Omental fat pad (tissue), 4 donors: ENCODE results near the gene GPC3. TPM values are rescaled to one million over a fixed set of nuclear protein-coding genes. Genes with fewer than 3 reads are reported as not detected.

ENCODE experiments used
- ATAC-seq: fragments of 150-250 bp; one replicate; pipeline ENCODE4 v1.9.1; 2016; ENCODE audit warnings: mild to moderate bottlenecking, moderate library complexity; ENCODE audit not compliant: low FRiP score
- DNase-seq: peaks from one replicate; pipeline ENCODE4 v3.0.0-alpha.2; 2019; ENCODE audit warnings: low spot score
- total RNA-seq, 4 donors: library from RNA; depleted of rRNA; stranded (reverse); fragments of >200 nt; gene quantifications; one replicate each; pipeline ENCODE4 v1.1.0, GENCODE V29; 2016
- TF ChIP-seq, protein P1 (sequence below), 3 donors: fragments of 450-650 bp; IDR thresholded peaks; one replicate each; pipeline ENCODE4 v1.5.1; 2016 to 2017; ENCODE audit warnings: antibody characterized with exemption in 3 of 3, mild to moderate bottlenecking in 3 of 3, moderate library complexity in 2 of 3

Gene GPC3
- total RNA-seq, 4 donors from 2014 or later = 48.9 to 146 (median 77.1) TPM

DNA sequence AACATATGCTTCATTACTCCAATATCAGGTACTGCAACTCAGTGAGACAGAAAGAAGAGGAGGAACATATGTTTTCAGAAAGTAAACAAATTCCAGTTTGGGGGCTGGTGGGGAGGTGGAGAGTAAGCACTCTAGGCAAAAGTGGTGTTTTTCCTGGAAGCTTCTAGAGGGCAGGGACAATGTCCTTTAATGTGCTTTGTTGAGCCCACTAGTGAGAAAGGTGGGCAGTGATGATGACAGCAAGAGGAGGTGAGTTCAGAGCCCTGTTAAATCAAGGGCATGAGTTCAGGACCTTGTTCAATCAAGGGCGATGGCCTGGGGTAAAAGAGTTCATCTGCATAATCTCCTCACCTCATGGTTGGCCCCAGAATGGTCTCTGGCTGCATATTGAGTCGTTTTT lies 38.4 kb downstream of the GPC3 start:
- TF ChIP-seq, protein P1, sequence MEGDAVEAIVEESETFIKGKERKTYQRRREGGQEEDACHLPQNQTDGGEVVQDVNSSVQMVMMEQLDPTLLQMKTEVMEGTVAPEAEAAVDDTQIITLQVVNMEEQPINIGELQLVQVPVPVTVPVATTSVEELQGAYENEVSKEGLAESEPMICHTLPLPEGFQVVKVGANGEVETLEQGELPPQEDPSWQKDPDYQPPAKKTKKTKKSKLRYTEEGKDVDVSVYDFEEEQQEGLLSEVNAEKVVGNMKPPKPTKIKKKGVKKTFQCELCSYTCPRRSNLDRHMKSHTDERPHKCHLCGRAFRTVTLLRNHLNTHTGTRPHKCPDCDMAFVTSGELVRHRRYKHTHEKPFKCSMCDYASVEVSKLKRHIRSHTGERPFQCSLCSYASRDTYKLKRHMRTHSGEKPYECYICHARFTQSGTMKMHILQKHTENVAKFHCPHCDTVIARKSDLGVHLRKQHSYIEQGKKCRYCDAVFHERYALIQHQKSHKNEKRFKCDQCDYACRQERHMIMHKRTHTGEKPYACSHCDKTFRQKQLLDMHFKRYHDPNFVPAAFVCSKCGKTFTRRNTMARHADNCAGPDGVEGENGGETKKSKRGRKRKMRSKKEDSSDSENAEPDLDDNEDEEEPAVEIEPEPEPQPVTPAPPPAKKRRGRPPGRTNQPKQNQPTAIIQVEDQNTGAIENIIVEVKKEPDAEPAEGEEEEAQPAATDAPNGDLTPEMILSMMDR (IDR thresholded peaks at IDR 0.05) = no peak
- DNase-seq (no peak), ATAC-seq (no peak)

DNA sequence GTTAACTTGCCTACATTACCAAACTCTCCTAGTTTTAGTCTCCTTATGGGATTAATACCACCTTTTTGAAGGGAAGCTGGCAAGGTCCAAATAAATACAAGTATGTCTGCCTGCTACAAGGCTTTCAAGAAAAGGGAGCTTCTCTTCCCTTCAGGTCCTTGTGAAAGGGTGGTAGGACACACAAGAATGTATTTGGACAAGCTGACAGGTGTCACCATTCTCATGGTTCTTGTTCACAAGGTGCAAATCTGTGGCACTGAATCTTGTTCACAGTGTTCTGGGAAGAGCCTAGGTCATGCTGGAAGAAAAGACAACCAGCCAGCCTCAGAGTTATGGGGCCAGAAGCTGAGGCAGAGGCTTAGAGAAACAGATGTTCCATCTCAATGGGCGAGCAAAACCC lies 41.9 kb downstream of the GPC3 start:
- TF ChIP-seq, protein P1 (IDR thresholded peaks at IDR 0.05) = no peak
- DNase-seq (no peak), ATAC-seq (no peak)

DNA sequence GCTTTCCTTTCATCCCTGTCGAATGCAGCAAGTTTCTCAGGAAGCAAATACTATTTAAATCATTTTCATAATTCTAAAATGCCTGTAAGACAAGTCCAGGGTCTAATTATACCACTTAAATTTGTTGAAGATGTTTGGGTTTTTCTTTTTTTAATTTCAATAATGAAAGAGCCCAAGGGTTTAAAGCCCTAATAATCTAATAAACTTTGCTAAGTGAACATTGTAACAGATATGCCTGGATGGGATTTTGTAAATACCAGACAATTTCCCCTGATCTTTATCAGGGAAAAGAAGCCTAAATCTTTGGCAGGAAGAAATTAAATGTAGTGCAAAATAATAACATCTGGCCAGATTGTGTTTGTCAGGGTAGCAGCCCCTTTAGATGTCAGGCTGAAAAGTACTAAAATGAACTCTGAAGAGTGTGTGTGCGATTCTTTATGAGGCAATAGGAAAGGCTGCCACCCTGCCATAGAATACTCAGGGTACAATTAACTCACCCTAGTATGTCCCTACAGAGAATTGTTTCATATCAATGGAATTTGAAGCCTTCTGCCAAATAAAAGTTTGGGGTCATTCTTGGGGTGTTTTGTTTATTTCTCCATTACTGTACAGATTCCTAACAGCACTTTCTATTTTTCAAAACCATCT lies 45.6 kb downstream of the GPC3 start:
- TF ChIP-seq, protein P1 (IDR thresholded peaks at IDR 0.05) = no peak
- ATAC-seq = no peak

DNA sequence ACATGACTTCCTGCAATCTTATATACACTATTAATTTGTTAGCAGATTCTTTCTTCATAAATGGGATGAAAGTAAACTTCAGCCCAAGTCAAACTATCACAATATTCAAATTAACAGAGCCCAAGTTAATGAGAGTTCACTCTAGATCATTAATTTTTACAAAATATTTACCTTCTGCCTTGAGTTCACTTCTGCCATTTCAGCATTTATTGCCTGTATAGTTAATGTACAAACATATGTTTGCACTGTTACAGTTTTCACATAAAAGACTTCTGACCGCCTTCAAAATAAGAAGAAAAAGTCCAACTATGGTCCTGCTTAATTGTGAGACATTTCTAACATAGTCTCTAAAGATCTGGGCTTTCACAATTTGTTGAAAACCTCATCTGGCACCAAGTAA lies 46.9 kb downstream of the GPC3 start:
- ATAC-seq = no peak
- no peak for DNase-seq
- TF ChIP-seq, protein P1 (IDR thresholded peaks at IDR 0.05) = no peak

More for the DNA sequence above, 45.6 kb downstream of the GPC3 start:
- no peak for DNase-seq

DNA sequence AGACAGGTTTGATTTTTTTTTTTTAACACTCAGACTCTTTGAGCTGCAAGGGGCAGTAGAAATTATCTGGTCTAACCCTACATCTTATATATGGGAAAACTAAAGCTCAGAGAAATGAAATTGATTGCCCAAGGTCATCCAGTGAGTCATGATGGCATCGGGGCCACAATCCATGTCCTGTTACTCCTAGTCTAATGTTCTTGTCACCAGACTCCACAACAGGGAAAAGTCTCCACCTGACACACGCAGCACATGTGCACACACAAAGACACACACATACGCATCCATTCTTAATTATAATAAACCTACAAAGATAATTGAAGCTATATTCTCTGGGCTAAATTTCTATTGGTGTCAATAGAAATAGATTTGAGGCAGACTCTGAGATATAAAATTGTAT lies 48.4 kb downstream of the GPC3 start:
- TF ChIP-seq, protein P1 (IDR thresholded peaks at IDR 0.05) = no peak
- ATAC-seq = no peak

DNA sequence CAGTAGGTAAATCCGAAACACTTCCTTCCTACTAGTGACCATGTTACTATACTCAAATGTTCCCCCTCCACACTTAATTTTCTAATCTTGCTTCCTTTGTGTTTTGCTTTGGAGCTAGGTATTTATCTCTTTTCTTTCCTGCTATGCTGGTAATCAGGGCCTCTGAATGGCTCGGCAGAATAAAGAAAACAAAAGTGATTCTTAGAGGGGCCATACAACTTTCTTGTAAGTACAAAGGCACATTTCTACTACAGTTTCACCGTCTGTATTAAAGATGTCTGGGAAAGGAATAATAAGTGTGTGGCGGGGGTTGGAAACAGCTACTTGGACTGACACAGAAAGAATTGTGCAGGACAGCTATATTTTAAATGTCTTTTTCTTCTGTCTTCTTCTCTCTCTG lies 50.3 kb downstream of the GPC3 start:
- ATAC-seq (no peak), DNase-seq (no peak)
- TF ChIP-seq, protein P1 (IDR thresholded peaks at IDR 0.05) = no peak

More for the DNA sequence above, 48.4 kb downstream of the GPC3 start:
- DNase-seq = no peak

DNA sequence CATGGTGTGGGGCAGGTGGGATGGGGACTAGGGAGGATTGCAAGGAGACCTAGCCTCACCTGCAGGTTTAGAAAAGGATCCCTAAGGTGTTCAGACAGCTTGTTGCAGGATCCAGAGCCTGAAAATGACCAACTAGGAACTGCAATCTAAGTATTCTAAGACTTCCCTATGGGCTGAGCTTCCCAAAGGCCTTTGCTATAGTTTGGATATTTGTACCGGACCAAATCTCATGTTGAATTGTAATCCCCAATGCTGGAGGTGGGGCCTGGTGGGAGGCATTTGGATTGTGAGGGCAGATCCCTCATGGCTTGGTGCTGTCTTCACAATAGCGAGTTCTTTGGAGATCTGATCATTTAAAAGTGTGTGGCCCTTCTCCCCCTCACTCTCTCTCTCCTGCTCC lies 52.1 kb downstream of the GPC3 start:
- TF ChIP-seq, protein P1 (IDR thresholded peaks at IDR 0.05) = no peak
- no peak for ATAC-seq
- no peak for DNase-seq
